Measurements from ENCODE around the gene SLC6A20. TPM values are rescaled to one million over a fixed set of nuclear protein-coding genes. Genes with fewer than 3 reads are reported as not detected.
A peak's percentile ranks its signal among the peaks of the same experiment; 100 is the strongest.

SLC6A20 gene
- total RNA-seq, 1 experiment from 2014 or later = 0.09 TPM

DNA sequence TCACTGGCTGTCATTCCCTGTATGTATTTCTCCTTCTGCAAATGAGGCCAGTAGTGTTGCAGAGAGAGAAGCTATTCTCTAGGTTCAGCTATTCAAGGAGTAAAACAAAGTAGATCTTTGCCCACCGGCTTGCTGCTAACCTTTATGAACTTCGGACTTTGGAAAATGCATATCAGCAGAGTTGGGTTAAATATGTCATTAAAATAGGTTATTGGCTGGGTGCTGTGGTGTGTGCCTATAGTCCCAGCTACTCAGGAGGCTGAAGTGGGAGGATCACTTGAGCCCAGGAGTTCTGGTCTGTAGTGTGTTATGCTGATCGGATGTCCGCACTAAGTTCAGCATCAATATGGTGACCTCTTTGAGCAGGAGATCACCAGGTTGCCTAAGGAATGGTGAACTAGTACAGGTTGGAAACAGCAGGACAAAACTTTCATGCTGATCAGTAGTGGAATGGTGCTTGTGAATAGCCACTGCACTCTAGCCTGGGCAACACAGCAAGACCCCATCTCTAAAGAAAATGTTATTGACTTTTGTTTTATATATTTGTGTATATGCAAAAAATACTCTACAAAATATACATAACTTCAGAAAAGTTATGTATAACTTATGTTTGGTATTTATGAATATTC lies 53.8 kb downstream of the SLC6A20 start:
- Histone ChIP-seq H3K79me1 (ENCODE audit: insufficient read depth, low read depth, low read length, poor library complexity, severe bottlenecking) (no peaks in the 10 kb centered on the region), H3K18ac (ENCODE audit: insufficient read length, low read depth, low read length) (no peak overlapping the region), H3K23ac (ENCODE audit: insufficient read length, low read depth, low read length) (no peak overlapping the region), H3K27me3 (ENCODE audit: insufficient read depth, low read length) (no peaks in the 10 kb centered on the region), H3T11ph (ENCODE audit: low read length) (no peak overlapping the region), H3K14ac (ENCODE audit: insufficient read depth, low read length) (no peak overlapping the region), H3K23me2 (ENCODE audit: insufficient read length, low read depth, low read length, poor library complexity, severe bottlenecking) (no peaks in the 10 kb centered on the region), H3K79me2 (ENCODE audit: insufficient read depth, low read length) (no peaks in the 10 kb centered on the region), H4K91ac (ENCODE audit: insufficient read length, low read depth, low read length) (no peak overlapping the region), H2BK12ac (ENCODE audit: insufficient read length, low read depth, low read length) (no peak overlapping the region), H2BK120ac (ENCODE audit: low read depth, low read length, poor library complexity, severe bottlenecking) (no peak overlapping the region), H2BK15ac (ENCODE audit: low read depth, low read length) (no peak overlapping the region), H2AK5ac (ENCODE audit: insufficient read length, low read length) (no peak overlapping the region), H2BK5ac (ENCODE audit: insufficient read length, low read length) (no peak overlapping the region), H4K20me1 (ENCODE audit: control insufficient read depth, insufficient read depth, insufficient read length) (no peaks in the 10 kb centered on the region), H3K4me2 (ENCODE audit: insufficient read depth, insufficient read length, low read length) (no peak overlapping the region), H3K4ac (ENCODE audit: low read depth, low read length) (no peak overlapping the region), H3K9ac (ENCODE audit: extremely low read depth, insufficient read length, low read length) (no peak overlapping the region), H3K27ac (ENCODE audit: insufficient read length, low read depth, low read length) (no peak overlapping the region), H3K56ac (ENCODE audit: insufficient read length, low read depth, low read length) (no peak overlapping the region), H4K8ac (replicated peaks; ENCODE audit: insufficient read length, low read depth, low read length) (no peak overlapping the region), H4K5ac (ENCODE audit: insufficient read length, low read depth, low read length) (no peak overlapping the region), H2BK20ac (ENCODE audit: low read depth, low read length, poor library complexity, severe bottlenecking) (no peak overlapping the region), H3K9me3 (ENCODE audit: control insufficient read depth, low read depth, low read length) (no peaks in the 10 kb centered on the region), H3K4me1 (ENCODE audit: insufficient read depth, low read length) (peaks cover 7% of the 10 kb centered on the region; the same call in 1 of the 2 replicates), H2AFZ (ENCODE audit: low read length) (no peak overlapping the region)
- WGBS (ENCODE audit: extremely low coverage, insufficient read length, low lambda C conversion rate) = no CpG with 5 or more reads among the region's 4 CpGs
- no peaks in the 10 kb centered on the region for H3K27me3 Mint-ChIP-seq (ENCODE audit: low read depth)
- peaks cover 53% of the 10 kb centered on the region in 2 experiments for H3K4me1 Mint-ChIP-seq
- DNase-seq = no peak
- no peaks in the 10 kb centered on the region for H3K9me3 Mint-ChIP-seq
- peaks cover 25 to 59% (median 58%) of the 10 kb centered on the region in 3 experiments for H3K36me3 Mint-ChIP-seq (ENCODE audit: insufficient read depth in 1 of 3, low read depth in 3 of 3)
- peak overlapping the region; percentile 12 to 98 (median 83); a peak in 4 of 7 replicates for H3K27ac Mint-ChIP-seq
- H3K4me3 Mint-ChIP-seq = no peak overlapping the region; a peak in 1 of 5 replicates
- TF ChIP-seq, protein P1, sequence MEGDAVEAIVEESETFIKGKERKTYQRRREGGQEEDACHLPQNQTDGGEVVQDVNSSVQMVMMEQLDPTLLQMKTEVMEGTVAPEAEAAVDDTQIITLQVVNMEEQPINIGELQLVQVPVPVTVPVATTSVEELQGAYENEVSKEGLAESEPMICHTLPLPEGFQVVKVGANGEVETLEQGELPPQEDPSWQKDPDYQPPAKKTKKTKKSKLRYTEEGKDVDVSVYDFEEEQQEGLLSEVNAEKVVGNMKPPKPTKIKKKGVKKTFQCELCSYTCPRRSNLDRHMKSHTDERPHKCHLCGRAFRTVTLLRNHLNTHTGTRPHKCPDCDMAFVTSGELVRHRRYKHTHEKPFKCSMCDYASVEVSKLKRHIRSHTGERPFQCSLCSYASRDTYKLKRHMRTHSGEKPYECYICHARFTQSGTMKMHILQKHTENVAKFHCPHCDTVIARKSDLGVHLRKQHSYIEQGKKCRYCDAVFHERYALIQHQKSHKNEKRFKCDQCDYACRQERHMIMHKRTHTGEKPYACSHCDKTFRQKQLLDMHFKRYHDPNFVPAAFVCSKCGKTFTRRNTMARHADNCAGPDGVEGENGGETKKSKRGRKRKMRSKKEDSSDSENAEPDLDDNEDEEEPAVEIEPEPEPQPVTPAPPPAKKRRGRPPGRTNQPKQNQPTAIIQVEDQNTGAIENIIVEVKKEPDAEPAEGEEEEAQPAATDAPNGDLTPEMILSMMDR (conservative IDR thresholded peaks at IDR 0.05) = no peak
